ENCODE data around the gene ST7L. TPM values are rescaled to one million over a fixed set of nuclear protein-coding genes. Genes with fewer than 3 reads are reported as not detected.

ST7L gene
- polyA plus RNA-seq, 1 donor = 20.6 TPM

DNA sequence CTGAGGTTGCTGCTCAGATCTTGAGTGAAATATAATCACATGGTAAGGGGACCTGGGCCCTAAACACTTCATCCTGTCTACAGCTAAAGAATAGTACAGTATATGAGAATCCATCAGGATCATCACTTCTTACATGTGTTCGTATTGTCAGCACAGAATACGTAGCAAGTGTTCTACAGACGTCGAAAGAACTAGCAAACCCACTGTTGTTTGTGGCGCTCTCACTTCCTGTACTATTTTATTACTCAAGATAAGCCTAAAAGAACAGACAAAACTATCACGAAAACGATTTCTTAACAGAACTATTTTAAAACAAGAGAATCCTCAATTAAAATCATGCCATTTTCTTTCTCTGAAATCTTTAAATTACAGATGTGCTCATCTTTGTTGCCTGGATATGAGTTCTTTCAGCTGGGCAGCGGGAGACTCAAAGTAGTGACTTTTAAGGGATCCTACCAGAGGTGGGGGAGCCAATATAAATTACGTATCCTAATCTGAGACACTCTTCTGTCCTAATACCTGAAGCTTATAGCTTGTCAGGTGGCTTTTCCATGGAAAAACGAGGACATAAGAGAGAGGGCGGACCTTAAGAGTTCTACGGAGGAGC lies 724 bp downstream of the ST7L start:
- peak; percentile 6 for DNase-seq

DNA sequence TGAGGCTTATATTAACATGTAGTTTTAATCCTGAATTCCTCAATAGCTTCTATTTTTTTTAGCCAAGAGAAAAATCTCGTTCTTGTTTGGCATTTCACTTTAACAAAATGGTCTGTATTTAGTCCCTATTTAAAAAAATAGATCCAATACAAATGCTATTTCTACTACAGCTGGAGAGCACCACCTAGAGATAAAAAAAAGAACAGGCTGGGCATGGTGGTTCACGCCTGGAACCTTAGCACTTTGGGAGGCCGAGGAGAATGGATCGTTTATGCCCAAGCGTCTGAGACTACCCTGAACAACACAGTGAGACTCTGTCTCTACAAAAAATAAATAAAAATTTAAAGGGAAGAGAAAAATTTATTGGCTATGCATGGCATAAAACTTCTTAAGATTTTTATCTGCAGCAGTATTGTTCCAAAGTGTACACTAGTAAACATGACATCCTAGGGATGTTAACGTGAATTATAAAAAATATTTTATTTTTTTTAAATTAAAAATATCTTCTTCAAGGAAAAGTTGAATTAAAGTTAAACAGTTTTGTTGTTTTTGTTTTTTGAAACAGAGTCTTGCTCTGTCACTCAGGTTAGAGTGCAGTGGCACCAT lies 4.4 kb downstream of the ST7L start:
- DNase-seq = no peak

DNA sequence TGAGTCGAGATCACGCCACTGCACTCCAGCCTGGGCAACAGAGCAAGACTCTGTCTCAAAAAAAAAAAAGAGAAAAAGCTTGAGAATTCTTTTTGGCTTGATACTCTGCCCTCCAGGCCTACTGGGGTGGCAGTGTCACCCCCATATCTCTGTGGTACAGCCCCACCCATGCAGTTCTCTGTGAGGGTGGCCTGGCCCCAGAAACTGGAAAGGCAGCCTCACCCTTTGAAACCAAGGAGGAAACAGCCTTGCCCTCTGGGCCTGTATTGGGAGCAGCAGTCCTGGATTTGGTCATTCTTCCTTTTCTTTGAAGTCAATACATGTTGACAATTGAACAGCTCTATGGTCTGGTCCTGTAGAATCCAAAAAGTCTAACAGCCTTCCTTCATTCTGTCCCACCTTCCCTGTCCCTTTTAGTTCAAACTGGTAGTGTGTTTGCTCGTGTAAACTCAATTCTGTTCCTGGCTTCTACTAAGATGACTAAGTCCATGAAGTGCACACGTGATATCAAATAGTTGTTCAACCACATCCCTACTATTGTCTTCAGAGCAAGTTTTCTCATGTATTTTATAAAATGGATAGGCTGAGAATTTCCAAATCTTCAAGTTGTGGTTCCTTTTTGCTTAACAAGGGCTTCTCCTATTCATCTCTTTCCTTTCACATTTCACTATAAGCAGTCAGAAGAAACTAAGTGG lies 13.2 kb downstream of the ST7L start:
- no peak for DNase-seq

DNA sequence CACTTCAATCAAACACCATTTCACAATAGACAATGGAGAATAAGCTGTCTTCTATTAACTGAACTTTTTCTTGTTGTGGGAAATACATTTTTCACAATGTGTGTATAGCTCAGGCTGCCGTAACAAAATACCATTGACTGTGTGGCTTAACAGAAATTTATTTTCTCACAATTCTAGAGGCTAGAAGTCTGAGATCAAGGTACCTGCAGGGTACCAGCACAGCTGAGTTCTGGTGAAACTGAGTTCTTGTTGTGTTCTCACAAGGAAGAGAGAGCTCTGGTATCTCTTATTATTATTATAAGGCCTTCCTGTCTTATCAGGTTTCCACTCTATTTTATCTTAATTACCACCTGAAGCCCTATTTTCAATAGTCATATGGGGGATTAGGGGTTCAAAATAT lies 15.4 kb downstream of the ST7L start:
- no peak for DNase-seq

DNA sequence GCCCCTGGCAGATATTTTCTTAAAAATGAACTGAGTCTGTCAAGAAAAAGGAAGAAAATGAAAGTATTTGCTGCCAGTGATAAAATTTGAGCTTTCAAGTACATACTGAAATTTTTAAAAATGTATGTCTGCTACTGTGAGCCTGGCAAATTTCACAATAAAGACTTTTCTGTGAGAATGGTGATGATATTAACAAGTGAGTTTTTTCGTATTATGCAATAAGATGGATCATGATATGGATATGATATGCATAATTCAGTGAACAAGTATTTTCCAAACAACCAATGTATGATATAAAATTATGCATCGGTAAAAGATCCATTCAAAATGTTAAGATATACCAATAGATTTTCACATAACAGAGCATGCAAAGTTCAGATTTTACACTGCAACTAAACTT lies 15.9 kb downstream of the ST7L start:
- no peak for DNase-seq

DNA sequence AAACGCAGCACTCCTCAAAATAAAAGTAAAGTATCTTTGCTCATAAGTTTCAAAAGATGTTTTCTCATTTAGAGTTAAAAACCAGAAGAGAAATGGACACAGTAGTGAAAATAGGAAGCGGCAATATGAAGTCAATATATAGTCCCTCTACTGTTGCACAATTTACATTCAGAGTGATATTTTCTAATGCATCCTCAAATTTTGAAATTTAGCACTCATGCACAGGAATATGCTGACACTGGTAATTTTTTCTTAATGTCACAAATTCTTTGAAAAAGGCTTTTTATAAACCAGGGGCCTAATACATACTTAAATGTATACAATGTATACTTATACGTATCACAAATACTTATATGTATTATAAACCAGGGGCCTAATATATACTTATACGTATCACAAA lies 19.5 kb downstream of the ST7L start:
- no peak for DNase-seq

DNA sequence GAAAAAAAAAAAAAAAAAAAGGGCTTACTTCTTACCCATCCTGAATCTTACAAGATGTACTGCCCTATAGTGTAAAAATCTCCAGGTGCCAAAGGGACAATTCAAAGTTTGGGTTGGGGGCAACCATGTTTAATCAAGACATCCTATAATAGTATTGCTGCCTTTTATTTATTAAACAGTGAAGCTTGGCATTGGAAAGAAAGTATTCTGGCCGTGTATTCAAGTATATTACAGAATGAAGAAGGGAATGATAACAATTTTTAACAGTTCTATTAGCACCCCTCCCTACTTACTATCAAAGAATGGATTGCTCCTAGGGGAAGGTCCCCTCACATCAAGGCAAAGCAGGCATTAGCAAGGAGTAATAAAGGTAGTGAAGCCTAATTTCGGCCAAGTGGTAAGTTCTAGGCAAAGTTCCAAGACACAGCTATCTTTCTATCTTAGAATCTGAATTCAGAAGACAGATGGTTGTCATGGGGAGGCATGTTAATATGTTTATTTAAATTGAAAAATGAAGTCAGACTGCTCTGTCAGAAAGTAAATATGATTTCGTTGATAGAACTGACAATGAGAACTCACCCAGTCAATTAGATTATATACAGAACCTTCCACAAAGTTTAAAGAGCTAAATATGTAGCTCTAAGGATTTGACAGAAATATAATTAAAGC lies 24.6 kb downstream of the ST7L start:
- no peak for DNase-seq

DNA sequence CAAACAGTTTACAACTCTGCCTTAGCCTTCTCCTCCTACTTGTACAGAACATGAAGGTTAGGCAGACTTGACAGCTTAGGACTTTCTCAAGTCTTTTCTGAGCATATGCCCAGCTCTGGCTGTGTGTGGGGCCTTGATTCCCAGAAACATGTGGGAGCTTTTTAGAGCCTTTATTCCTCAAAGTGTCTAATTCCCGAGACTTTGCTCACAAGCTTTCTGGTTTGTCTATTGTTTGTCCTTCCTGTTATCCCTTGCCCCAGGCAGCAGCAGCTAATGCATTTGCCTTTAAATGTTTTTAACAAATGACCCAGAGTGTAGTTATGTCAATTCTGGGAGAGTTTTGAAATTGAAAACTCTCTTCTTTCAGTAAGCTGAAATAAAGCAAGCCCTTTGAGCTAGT lies 29.2 kb downstream of the ST7L start:
- no peak for DNase-seq

DNA sequence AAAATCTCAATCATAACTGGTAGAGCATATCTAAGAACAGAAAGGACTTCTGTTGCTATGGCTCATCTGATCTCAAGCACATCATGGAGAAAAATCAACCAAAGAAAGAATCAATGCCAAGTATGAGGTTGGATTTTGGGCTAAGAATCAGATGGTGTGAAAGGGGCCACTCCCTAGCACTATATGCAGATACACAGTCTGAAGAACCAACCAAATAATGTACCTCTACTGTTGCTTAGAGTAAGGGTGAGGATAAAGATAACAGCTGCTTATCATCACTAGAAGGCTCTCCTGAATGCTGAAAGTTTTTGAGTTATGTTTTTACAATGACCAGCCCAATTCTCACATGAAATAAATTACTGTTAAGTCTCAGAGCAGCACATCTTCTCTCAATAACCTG lies 35.6 kb downstream of the ST7L start:
- no peak for DNase-seq

DNA sequence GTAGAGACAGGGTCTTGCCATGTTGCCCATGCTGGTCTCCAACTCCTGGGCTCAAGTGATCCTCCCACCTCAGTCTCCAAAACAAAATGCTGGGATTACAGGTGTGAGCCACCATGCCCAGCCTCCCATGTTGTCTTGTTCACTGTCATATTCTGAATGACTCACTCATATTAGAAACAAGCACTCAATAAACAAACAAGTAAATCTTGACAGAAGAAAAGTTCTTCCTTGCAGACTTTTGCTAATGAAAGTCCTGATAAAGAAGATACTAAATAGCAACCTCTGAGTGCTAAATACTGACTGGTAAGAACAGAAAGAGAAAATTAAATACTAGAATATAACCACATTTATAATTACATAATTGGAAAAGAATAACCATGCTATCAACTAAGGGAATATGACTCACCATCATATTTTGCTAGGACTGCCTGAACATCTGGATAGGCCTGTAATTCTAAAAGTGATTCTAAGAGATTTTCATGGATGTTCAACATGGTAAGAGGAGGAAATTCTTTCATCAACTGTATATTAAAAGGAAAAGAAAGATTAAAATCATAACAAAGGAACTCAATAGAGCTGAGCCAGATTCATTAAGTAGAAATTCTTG lies 37.3 kb downstream of the ST7L start:
- DNase-seq = no peak

DNA sequence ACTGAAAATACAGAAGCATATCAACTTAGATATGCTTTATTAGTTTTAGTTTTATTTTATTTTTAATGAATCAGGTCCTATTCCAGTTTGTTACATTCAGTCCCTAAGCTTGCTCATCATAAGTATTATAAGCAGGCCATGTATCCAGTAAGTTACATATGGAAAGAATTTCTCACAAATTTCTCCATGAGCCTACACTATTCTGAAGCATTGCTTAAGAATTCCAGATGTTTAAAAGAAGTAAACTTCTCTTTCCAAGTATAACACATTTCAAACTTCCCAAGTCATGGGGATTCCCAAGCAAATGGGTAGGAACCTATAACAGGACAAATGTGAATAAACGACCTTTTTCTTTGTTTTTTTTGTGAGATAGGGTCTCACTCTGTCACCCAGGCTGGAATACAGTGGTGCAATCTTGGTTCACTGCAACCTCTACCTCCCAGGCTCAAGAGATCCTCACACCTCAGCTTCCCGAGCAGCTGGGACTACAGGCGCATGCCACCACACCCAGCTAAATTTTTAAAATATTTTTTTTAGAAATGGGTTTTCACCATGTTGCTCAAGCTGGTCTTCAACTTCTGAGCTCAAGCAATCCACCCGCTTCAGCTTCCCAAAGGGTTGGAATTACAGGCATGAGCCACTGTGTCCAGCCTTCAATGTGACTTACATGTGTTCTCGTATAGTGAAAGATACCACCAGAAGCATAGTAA lies 39.0 kb downstream of the ST7L start:
- DNase-seq = peak; percentile 6

DNA sequence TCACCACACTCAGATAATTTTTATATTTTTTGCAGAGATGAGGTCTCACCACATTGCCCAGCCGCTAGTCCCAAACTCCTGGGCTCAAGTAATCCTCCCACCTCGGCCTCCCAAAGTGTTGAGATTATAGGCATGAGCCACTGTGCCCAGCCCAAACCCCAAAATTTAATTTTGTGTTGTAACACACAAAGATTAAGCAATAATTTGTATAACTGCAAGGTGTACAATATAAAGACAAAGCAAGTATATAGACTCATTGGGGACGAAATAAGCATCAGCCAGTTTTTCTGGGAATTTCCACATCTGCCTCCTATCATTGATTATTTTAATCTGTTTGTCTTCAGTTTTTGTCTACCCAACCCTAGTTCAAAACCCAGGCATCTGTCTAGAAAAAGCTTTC lies 42.7 kb downstream of the ST7L start:
- no peak for DNase-seq

DNA sequence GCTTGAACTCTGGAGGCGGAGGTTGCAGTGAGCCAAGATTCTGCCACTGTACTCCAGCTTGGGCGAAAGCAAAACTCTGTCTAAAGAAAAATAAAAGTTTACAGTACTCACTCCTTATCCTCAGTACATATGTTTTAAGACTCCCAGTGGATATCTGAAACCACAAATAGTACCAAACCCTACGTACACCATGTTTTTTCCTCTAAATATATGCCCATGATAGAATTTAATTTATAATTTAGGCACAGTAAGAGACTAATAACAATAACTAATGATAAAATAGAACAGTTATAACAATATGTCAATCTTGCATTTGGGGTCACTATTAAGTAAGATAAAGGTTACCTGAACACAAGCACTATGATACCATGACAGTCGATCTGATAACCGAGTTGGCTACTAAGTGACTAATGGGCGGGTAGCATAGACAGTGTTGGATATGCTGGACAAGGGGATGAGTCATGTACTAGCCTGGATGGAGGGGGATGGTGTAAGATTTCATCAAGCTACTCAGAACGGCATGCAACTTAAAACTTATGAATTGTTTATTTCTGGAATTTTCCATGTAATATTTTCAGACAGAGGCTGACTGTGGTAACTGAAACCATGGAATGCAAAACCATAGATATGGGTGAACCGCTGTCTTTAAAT lies 43.7 kb downstream of the ST7L start:
- DNase-seq = no peak

DNA sequence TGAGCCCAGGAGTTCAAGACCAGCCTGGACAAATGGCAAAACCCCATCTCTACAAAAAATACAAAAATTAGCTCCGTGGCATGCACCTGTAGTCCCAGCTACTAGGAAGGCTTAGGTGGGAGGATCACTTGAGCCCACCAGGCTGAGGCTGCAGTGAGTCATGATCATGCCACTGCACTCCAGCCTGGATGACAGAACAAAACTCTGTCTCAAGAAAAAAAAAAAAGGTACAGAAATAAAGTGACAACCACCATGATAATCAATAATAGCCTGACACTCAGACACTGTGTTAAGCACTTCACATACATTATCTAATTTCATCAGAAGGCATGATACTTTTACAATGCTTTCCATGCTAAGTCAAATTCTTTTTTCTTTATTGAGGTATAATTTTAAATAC lies 53.1 kb downstream of the ST7L start:
- DNase-seq = no peak

DNA sequence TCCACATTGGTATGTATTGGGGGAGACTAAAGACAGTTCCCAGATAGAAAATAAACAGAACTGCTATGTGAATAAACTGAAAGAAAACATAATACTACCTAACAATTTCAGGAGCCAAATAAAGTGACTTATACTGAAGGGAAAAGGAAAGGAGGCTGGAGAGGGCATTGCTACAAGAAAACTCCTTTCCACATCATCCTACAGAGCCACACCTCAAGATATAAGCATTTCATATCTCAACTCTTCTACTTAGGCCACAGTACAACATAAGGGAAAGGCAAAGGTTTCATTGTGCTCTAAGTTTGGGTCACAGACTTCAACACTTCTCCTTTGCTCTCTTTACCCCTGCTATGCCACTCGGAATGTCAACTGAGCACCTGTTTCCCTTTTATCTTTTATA lies 54.9 kb downstream of the ST7L start:
- no peak for DNase-seq

DNA sequence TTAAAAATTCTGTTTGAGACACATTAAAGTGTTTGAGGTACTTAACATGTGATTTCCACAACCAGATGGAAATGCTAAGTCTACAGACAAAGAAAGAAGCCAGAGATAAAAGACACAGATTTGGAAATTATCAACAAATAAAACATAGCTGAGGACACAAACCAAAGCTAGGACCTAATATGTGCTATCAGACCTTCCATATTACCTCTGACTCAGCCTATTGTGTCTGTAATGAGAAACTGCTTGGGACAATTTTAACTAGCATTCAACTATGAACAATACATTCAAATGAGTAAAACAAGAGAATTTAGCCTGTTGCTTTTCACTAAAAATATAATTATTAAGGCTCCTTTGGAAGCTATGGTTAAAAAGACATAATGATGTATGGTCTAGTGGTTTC lies 55.6 kb downstream of the ST7L start:
- no peak for DNase-seq

DNA sequence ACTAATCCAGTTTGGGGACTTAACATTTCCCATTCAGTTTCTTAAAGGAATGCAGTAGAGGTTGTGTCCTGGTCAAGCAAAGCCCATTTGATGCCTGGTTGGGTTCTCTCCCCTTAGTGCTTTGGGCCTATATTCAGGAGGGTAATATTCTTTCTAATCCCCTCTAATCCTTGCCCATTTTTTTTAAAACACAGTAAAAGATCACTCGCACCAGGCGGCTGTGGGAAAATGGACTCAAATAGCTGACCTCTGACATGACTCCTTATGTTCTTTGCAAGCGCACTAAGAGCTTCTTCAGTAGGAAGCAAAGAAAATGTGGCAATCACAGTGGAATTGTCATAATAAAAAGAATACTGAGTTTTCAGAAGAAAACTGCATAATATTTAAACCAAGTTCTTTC lies 60.3 kb downstream of the ST7L start:
- no peak for DNase-seq

DNA sequence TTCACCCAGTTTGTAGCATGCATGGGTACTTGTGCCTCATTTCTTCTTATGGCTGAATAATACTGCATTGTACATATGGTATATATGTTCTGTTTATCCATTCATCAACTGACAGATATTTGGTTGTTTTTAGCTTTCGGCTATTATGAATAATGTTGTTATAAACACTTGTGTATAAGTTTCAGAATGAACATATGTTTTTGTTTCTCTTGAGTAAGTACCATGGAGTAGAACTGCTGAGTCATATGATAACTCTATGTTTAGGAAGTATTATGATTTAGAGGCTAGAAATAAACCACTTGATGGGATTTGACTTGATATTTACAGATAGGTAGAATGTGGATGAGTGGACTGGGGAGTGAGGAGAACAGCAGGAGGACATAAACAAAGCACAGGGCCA lies 61.6 kb downstream of the ST7L start:
- no peak for DNase-seq

DNA sequence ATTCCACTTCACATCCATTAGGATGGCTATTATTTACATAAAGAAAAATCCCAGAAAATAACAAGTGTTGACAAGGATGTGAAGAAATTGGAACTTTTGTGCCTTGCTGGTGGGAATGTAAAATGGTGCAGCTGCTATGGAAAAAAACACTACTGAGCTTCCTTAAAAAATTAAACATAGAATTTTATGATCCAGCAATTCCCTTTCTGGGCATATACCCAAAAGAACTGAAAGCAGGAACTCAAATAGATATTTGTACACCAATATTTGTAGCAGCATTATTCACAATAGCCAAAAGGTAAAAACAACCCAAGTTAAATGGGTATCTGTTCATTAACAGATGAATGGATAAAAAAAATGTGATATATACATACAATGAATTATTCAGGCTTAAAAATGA lies 64.5 kb downstream of the ST7L start:
- DNase-seq = no peak

DNA sequence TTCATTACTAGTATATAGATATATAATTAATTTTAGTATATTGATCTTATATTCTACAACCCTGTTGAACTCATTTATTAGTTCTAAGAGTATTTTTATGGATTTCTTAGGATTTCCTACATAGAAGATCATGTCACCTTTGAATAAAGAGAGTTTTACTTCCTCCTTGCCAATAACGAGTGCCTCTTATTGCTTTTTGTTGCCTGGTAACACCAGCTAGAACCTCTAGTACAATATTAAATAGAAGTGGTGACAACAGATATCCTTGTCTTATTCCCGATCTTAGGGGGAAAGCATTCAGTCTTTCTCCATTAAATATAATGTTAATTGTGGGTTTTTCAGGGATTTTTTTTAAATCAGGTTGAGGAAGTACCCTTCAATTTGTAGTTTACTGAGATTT lies 69.4 kb downstream of the ST7L start:
- no peak for DNase-seq

DNA sequence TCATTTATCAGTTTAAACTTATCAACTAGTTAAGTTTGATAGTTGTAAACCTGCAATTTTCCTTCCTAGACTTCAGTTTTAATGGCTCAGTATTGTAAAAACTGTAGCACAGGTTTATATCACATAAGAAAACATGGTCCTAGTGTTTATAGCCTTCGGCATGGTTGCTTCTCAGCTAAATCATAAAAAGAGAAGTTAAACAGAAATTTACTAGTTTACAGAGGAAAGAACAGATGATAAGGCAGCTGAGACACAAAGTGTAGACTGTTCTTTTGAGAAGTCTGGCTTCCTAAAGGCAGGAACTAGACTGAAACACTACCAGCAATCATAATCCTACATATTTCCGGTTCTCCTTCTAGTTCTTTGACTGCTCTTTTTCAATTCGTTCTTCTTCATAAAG lies 70.4 kb downstream of the ST7L start:
- DNase-seq = no peak

DNA sequence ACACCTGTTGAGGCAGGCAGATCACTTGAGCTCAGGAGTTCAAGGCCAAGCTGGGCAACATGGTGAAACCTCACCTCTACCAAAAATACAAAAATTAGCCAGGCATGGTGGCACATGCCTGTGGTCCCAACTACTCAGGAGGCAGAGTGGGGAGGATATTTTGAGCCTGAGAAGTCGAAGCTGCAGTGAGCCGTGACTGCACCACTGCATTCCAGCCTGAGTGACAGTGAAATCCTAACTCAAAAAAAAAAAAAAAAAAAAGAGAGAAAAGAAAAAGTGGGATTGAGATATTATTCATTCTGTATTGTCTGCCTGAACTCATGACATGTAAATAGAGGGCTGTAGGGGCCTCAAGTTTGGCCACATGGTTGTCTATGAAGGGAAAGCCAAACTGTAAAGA lies 72.9 kb downstream of the ST7L start:
- DNase-seq = no peak
